ENCODE data around the gene TMEM245. TPM values are rescaled to one million over a fixed set of nuclear protein-coding genes. Genes with fewer than 3 reads are reported as not detected.

Gene TMEM245
- total and polyA plus RNA-seq, 2 donors (not counting 1 experiment from before 2014, with no cell fraction given) = 6.3 to 34.3 TPM

DNA sequence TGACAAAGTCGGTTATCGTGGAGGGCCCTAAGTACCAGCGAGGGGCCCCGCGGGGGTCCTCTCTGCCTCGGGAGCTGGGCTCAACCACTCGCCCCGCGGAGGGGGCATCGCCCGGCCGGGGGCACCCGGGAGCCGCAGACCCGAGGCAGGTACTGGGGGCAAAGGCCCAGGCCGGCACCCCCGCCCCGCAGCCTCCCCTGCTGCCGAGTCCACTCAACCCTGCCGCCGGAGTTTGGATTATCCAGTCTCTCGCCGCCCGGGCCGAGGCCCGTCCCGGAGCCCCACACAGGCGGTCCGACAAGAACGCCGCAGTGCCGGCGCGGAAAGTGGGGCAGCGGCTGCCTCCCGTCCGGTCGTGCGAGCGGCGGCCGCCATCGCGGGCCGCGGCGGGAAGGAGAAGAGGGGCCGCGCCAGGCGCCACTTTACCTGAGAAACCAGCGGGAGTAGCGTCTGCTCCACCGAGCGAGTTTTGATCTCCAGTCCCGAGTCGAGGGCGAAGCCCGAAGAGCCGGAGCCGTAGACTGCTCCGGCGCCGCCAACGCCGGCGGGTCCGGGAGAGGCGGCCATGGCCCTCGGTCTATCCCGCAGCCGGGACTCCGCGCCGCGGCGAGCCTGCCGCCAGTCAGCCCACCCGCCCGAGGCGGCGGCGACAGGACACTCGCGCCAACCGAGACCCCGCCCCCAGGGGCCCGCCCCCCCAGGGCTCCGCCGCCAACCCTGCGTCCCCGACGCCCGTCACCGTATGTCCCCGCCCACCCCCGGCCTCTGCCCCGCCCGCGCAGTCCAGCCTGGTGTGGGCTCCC lies 106.7 kb downstream of the TMEM245 start, which contains the start of gene CTNNAL1:
TSS of gene CTNNAL1 (minus strand) at position 624 of the 803 bp plus-strand sequence. CDS start at position 567, 57 bp downstream.
- Mint-ChIP-seq H3K4me1 (peaks cover 42% of the 10 kb centered on the region), H3K27ac (peak within 1 kb of the TSS; percentile 90), H3K4me3 (peak within 1 kb of the TSS; percentile 94), H3K27me3 (peaks cover 6% of the 10 kb centered on the region), H3K9me3 (ENCODE audit: insufficient read depth) (no peaks in the 10 kb centered on the region)
- WGBS (ENCODE audit: insufficient coverage) = under 1% methylated on average over 77 of the region's 99 CpGs
- H3K4me3 ChIP-seq (ENCODE audit: control extremely low read depth in 1 of 5, extremely low read depth in 1 of 5, insufficient read depth in 1 of 5, low read depth in 2 of 5, low read length in 4 of 5) = peak within 1 kb of the TSS; percentile 43 to 80 (median 71)
- POLR2A ChIA-PET = interaction anchor here (0.6 kb wide), 1 partner anchor 39 kb away, joined by 3 read pairs; no protein-coding TSS in a partner anchor
- peaks cover 16 to 19% of the 10 kb centered on the region in 2 donors for H3K4me1 ChIP-seq (ENCODE audit: control insufficient read depth in 2 of 2, insufficient read depth in 2 of 2, low read length in 2 of 2)
- no peaks in the 10 kb centered on the region for H3K36me3 ChIP-seq (replicated peaks in 1 of 2; ENCODE audit: control extremely low read depth in 1 of 2, control insufficient read depth in 1 of 2, extremely low read depth in 1 of 2, insufficient read depth in 2 of 2, low read length in 1 of 2)
- intact Hi-C loops (cut with micrococcal nuclease) = loop anchor here (1.0 to 10.0 kb wide), 6 partner anchors 78 to 1731 kb away; partner anchors contain the start of genes ABITRAM, ELP1, EPB41L4B and RAD23B
- H3K9ac ChIP-seq (ENCODE audit: low read length) = peak within 1 kb of the TSS; percentile 85
- DNase-seq = peak; percentile 87
- TF ChIP-seq, protein P1, sequence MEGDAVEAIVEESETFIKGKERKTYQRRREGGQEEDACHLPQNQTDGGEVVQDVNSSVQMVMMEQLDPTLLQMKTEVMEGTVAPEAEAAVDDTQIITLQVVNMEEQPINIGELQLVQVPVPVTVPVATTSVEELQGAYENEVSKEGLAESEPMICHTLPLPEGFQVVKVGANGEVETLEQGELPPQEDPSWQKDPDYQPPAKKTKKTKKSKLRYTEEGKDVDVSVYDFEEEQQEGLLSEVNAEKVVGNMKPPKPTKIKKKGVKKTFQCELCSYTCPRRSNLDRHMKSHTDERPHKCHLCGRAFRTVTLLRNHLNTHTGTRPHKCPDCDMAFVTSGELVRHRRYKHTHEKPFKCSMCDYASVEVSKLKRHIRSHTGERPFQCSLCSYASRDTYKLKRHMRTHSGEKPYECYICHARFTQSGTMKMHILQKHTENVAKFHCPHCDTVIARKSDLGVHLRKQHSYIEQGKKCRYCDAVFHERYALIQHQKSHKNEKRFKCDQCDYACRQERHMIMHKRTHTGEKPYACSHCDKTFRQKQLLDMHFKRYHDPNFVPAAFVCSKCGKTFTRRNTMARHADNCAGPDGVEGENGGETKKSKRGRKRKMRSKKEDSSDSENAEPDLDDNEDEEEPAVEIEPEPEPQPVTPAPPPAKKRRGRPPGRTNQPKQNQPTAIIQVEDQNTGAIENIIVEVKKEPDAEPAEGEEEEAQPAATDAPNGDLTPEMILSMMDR (IDR thresholded peaks at IDR 0.05) = no peak
- no peak for TF ChIP-seq EZH2 (IDR thresholded peaks at IDR 0.05; ENCODE audit: borderline replicate concordance, insufficient read depth, low read depth, low read length, poor library complexity, severe bottlenecking)
- H2AFZ ChIP-seq (ENCODE audit: insufficient read depth, low read depth, low read length, poor library complexity, severe bottlenecking) = peak within 1 kb of the TSS; percentile 82
- no peaks in the 10 kb centered on the region for H3K9me3 ChIP-seq (ENCODE audit: control extremely low read depth in 1 of 3, control insufficient read depth in 2 of 3, insufficient read depth in 1 of 3, low read length in 2 of 3)
- H3K79me2 ChIP-seq (ENCODE audit: control insufficient read depth, insufficient read depth, low read length) = no peaks in the 10 kb centered on the region
- H3K4me2 ChIP-seq (replicated peaks; ENCODE audit: low read depth, low read length, poor library complexity, severe bottlenecking) = peak within 1 kb of the TSS; percentile 88
- CTCF ChIA-PET = no interaction called here
- peak; percentile 97 for ATAC-seq (ENCODE audit: low read depth)
- H4K20me1 ChIP-seq (ENCODE audit: control insufficient read depth, insufficient read depth, low read length, poor library complexity, severe bottlenecking) = no peaks in the 10 kb centered on the region
- H3K27ac ChIP-seq (ENCODE audit: low read length in 2 of 2) = peak within 1 kb of the TSS; percentile 9 to 50
- H3K27me3 ChIP-seq (replicated peaks in 1 of 4; ENCODE audit: control extremely low read depth in 1 of 4, control insufficient read depth in 3 of 4, insufficient read depth in 4 of 4, low read length in 3 of 4) = peaks cover 0 to 16% (median 10%) of the 10 kb centered on the region in 4 experiments
